Dermis microvascular lymphatic vessel endothelial cell (primary cell): ENCODE data around the gene PLOD3. TPM values are rescaled to one million over a fixed set of nuclear protein-coding genes. Genes with fewer than 3 reads are reported as not detected.
"Not testable (repeated sequence)": the region's sequence is repeated elsewhere in the genome, so short reads cannot be mapped to it uniquely, and the experiment has no call there.

Experiments
- DNase-seq, 2 donors: peaks; one replicate each; pipeline versions ENCODE4 v3.0.0 to v3.0.0-alpha.2; 2010; ENCODE audit warnings: low read depth in 2 of 2
- total RNA-seq: library from RNA; depleted of rRNA; stranded (reverse); fragments of >200 nt; gene quantifications from 2 replicates; pipeline ENCODE4 v1.2.1, GENCODE V29; 2014

The PLOD3 gene
- total RNA-seq, 1 donor from 2014 or later = 27.2 TPM

- no peak for DNase-seq
These were observed 5.4 kb downstream of the PLOD3 start for GRCh38 chr7:101212014-101212413.

- DNase-seq = no peak
These were observed 5.9 kb downstream of the PLOD3 start for GRCh38 chr7:101211501-101211900.

GRCh38 chr7:101210143-101210542, 7.2 kb downstream of the PLOD3 start:
- DNase-seq = no peak

- DNase-seq = no peak
These were observed 8.6 kb downstream of the PLOD3 start for GRCh38 chr7:101208794-101209193.

GRCh38 chr7:101207459-101207858, 9.9 kb downstream of the PLOD3 start:
- DNase-seq = no peak

GRCh38 chr7:101206665-101207042, 10.7 kb downstream of the PLOD3 start:
- no peak for DNase-seq

- DNase-seq = no peak
These were observed 11.3 kb downstream of the PLOD3 start for GRCh38 chr7:101205901-101206664.

- DNase-seq = not testable (repeated sequence)
These were observed 13.3 kb downstream of the PLOD3 start for GRCh38 chr7:101203740-101204738.

- no peak for DNase-seq
These were observed 14.8 kb downstream of the PLOD3 start for GRCh38 chr7:101202603-101202918.

- DNase-seq = no peak
These were observed 15.4 kb downstream of the PLOD3 start for GRCh38 chr7:101201695-101202602.

- no peak for DNase-seq
These were observed 16.4 kb downstream of the PLOD3 start, which contains the start of gene MOGAT3 for GRCh38 chr7:101200862-101201599. Gene MOGAT3 (minus strand): TSS chr7:101201036. CDS start chr7:101200854, 182 bp downstream.

- DNase-seq = no peak
These were observed 16.9 kb downstream of the PLOD3 start for GRCh38 chr7:101200504-101200861.

GRCh38 chr7:101199522-101199921, 17.9 kb downstream of the PLOD3 start:
- DNase-seq = not testable (repeated sequence)

- DNase-seq = no peak
These were observed 18.9 kb downstream of the PLOD3 start for GRCh38 chr7:101198476-101198875.

- DNase-seq = no peak
These were observed 19.4 kb downstream of the PLOD3 start for GRCh38 chr7:101197991-101198390.

GRCh38 chr7:101195884-101196283, 21.5 kb downstream of the PLOD3 start:
- DNase-seq = no peak

- DNase-seq = no peak
These were observed 28.3 kb downstream of the PLOD3 start for GRCh38 chr7:101189109-101189508.

GRCh38 chr7:101186844-101187428, 30.4 kb downstream of the PLOD3 start:
- DNase-seq = no peak

- DNase-seq = no peak
These were observed 31.2 kb downstream of the PLOD3 start for GRCh38 chr7:101186194-101186593.

- no peak for DNase-seq
These were observed 32.0 kb downstream of the PLOD3 start for GRCh38 chr7:101185258-101185839.
